Stimulated activated effector memory CD8-positive, alpha-beta T cell treated with anti-CD3 and anti-CD28 coated beads, Interleukin-12 subunit alpha, Interleukin-12 subunit beta, amount 100 ng/mL, for 72 hours (primary cell): Measurements from ENCODE around the gene KLK14.

Experiments
- ATAC-seq: fragments of 150-1000 bp; cut with Tn5 transposase; 2 replicates; pipeline ENCODE4 v1.10.0; 2021
- DNase-seq, 2 donors: peaks; one replicate each; pipeline ENCODE4 v3.0.0; 2021 to 2022; ENCODE audit warnings: low spot score in 2 of 2
- H3K27ac Mint-ChIP-seq: one replicate; pipeline ENCODE4 v1.8.0; 2022; ENCODE audit warnings: mild to moderate bottlenecking, mixed read lengths
- H3K36me3 Mint-ChIP-seq: one replicate; pipeline ENCODE4 v1.8.0; 2022; ENCODE audit warnings: mild to moderate bottlenecking, mixed read lengths
- H3K4me1 Mint-ChIP-seq: one replicate; pipeline ENCODE4 v1.8.0; 2022; ENCODE audit warnings: mixed read lengths
- H3K4me3 Mint-ChIP-seq: one replicate; pipeline ENCODE4 v1.8.0; 2022; ENCODE audit warnings: mild to moderate bottlenecking, mixed read lengths
- H3K9me3 Mint-ChIP-seq: one replicate; pipeline ENCODE4 v1.8.0; 2022; ENCODE audit warnings: mixed read lengths

Gene KLK14

DNA sequence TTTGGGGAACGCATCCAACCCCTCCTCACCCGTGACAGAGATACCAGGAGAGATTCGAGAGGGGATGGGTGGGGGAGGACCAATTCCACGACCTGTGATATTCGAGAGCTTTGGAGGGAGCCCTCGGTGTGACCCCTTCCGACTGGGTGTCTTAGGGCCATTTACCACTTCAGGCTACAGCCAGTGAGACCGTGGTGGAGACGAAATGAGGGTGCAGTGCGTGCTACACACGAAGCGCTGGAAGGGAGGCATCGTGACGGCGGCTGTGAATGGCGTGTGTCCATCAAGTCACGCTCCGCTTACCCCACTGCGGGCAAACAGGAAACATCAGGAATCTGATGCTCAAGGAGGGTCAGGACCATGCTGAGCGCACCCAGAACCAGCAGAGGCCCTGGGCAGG, 15.1 kb upstream of the KLK14 start:
- no peak for ATAC-seq
- peaks cover 45% of the 10 kb centered on the region for H3K36me3 Mint-ChIP-seq
- H3K27ac Mint-ChIP-seq: no peak overlapping the region
- no peak for DNase-seq
- H3K4me1 Mint-ChIP-seq: peaks cover 44% of the 10 kb centered on the region
- H3K4me3 Mint-ChIP-seq: no peak overlapping the region
- no peaks in the 10 kb centered on the region for H3K9me3 Mint-ChIP-seq

DNA sequence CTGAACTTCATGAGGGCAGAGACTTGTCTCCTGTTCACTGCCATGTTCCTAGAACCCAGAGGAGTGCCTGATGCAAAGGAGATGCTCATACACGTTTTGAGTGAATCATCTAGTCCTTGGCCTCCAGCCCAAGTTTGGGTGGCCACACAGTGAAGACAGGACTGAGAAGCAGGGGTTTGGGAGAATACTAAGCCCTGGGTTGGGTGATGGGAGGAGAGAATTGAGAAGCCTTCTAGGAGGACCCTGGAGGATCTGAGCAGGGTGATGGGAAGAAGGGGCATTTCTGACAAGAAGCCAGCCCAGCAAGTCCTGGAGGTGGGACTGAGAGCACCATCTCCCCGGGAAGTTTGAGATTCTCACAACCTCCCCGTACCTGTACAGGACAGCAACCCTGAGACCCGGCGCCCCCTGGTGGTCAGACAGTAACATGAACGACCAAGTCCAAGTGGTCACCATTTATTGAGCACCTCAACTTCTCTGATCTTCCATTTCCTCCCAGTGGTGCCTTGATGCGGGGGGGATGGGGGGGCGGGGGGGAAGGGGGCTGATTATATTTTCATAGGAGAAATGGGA, 14.6 kb upstream of the KLK14 start:
- DNase-seq (peak; percentile 68 to 82), ATAC-seq (peak; percentile 62)
- Mint-ChIP-seq H3K36me3 (peaks cover 39% of the 10 kb centered on the region), H3K4me3 (no peak overlapping the region), H3K4me1 (peaks cover 45% of the 10 kb centered on the region), H3K27ac (no peak overlapping the region), H3K9me3 (no peaks in the 10 kb centered on the region)

DNA sequence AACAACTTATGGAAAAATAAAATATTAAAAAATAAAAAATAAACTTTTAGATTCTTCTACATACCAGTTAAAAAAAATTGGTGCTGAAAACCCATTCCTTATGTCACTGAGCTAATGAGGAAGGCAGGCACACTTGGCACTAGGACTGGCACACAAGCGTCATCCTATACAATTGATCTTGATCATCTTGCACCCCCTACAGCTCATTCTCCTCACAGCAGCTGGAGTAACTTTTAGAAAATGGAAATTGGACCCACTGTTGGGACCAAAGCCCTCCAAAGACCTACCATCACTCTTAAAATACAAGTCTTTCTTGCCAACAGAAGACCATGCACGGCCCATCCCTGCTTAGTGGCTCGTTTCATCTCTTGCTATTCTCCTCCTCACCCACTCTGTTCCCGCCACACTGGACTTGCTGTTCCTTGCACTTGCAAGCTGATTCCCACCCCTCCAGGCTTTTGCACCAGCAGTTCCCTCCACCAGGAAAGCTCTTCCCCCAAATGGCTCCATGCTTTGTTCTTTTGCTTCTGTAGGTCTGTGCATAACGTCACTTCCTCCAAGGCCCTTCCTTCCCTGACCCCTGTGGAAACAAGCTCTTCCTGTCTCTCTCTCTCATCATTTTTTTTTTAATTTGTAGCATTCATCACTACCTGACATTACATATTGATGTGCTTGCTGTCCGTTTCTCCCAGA, 13.9 kb upstream of the KLK14 start:
- ATAC-seq (no peak), DNase-seq (no peak)
- H3K27ac Mint-ChIP-seq: no peak overlapping the region
- H3K36me3 Mint-ChIP-seq: peaks cover 34% of the 10 kb centered on the region
- peaks cover 46% of the 10 kb centered on the region for H3K4me1 Mint-ChIP-seq
- no peaks in the 10 kb centered on the region for H3K9me3 Mint-ChIP-seq
- H3K4me3 Mint-ChIP-seq: no peak overlapping the region

DNA sequence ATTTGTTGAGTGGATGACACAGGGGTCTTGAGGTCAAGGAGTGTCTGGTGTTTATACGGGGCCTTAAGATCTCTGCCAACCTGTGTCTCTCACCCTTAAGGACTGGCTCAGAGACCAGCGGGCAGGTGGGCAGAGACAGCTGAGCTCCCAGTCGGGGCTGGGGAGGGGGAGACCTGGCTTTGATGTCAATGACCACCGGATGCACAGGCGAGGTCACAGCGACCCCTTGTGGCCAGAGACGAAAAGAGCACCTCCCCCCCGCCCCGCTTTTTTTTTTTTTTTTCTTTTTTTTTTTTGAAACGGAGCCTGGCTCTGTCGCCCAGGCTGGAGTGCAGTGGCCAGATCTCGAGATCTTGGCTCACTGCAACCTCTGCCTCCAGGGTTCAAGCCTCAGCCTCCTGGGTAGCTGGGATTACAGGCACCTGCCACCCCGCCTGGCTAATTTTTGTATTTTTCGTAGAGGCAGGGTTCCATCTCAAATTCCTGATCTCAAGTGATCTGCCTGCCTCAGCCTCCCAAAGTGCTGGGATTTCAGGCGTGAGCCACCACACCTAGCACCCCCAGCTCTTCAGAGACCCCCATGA, 12.1 kb upstream of the KLK14 start:
- peaks cover 43% of the 10 kb centered on the region for H3K4me1 Mint-ChIP-seq
- no peaks in the 10 kb centered on the region for H3K9me3 Mint-ChIP-seq
- peak overlapping the region; percentile 13 for H3K27ac Mint-ChIP-seq
- no peak overlapping the region for H3K4me3 Mint-ChIP-seq
- peaks cover 21% of the 10 kb centered on the region for H3K36me3 Mint-ChIP-seq
- DNase-seq (no peak), ATAC-seq (no peak)

DNA sequence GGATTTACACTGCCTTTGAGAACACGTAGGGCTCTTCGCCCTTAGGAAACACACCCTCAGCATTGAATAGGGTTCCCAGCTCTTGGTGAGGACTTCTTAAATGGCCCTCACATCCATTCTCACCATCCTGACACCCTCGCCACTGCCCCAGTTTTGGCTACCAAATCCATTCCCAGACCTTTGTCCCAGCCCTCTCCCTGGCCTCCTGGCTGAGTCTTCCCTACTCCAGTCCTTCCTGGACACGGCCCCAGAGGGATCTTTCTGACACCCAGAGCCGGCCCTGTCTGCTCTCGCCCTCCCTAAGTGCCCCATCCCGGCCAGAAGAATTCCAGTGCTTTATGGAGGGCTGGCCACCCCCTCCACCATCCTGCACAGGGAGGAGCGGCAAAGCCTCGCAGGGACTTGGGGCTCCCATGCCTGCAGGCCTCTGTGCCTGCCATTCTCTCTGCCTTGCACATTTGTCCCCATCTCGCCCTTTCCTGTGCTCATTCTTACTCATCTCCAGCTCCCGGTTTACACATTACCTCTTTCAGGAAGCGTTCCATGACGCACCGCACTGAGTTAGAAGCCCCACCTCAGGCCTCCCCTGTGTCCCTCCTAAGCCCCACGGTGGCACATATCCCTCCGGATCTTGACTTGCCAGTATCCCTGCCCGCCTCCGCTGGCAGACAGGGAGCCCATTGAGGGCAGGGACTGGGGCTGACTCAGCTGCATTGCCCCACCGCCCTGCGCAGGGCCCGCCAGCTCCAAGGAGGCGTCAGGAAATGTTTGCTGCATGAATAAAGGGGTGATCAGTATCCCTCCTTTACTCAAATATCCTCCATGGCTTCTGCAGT, 11.0 kb upstream of the KLK14 start:
- Mint-ChIP-seq H3K4me3 (no peak overlapping the region), H3K9me3 (no peaks in the 10 kb centered on the region), H3K27ac (peak overlapping the region; percentile 13)

GRCh38 chr19:51093101-51093500, 10.4 kb upstream of the KLK14 start:
- DNase-seq: no peak
- Mint-ChIP-seq H3K4me3 (no peak overlapping the region), H3K27ac (peak overlapping the region; percentile 4)

More for the DNA sequence above, 11.0 kb upstream of the KLK14 start:
- DNase-seq (no peak), ATAC-seq (no peak)
- Mint-ChIP-seq H3K4me1 (peaks cover 34% of the 10 kb centered on the region), H3K36me3 (peaks cover 14% of the 10 kb centered on the region)

DNA sequence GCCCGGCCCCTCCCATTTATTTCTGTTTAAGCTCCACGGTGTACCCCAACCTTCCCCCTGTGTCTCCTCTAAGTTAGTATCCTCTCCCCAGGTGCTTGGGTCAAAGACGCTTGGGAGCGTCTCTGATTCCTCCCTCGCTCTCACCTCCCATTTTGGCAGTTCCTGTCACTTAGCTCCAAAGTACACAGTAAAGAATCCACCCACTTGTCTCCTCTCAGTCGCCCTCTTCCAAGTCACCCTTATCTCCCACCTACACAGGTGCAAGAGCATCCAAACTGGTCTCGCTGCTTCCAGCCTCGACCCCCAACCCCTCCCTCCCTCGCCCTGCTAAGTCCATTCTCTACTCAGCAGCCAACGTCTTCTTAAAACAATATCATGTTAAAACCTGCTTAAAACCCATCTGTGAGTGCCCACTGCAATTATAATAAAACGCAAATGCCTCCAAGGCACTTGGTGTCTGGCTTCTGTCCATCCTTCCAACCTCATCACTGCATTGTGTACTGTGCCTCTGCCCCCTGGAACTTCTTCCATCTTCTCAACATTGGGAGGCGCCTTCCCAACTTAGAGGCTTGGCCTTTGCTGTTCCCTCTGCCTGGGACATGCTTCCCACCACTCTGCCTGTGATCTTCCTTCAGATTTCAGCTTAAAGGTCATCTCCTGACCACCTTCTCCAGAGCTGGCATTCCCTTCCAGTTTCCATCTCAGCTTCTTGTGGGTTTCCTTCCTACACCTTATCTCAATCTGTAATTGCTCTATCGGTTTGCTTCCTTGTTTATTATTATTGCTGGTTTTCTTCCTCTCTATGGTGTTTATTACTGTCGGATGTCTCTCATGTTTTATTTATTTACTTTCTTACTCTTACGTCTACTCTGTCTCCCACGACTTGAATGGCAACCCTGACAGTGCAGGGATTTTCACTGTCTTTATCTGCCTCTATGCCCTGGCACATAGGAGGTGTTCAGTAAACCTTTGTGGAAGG, 9.5 kb upstream of the KLK14 start:
- Mint-ChIP-seq H3K4me3 (no peak overlapping the region), H3K36me3 (peaks cover 2% of the 10 kb centered on the region), H3K27ac (peak overlapping the region; percentile 4), H3K4me1 (peaks cover 26% of the 10 kb centered on the region), H3K9me3 (no peaks in the 10 kb centered on the region)
- DNase-seq (no peak), ATAC-seq (no peak)

More at GRCh38 chr19:51093101-51093500, 10.4 kb upstream of the KLK14 start:
- Mint-ChIP-seq H3K4me1 (peaks cover 34% of the 10 kb centered on the region), H3K9me3 (no peaks in the 10 kb centered on the region), H3K36me3 (peaks cover 11% of the 10 kb centered on the region)
- ATAC-seq: no peak

DNA sequence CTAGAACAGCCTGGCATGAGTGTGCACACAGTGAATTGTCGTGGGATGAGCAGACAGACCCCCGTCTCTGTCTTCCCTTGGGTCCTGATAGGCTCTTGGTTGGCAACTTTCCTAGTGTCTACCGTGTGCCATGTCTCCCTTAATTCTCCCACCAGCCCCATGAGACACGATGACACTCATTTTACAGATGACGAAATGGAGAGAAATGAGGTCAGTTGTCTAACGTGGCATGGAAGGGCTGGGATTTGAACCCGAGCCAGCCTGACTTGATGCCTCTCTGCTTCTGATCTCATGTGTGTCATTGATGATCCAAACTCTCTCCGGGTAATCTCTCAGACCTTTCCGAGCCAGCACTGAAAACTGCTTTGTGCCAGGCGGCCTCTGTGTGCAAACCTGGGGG, 8.4 kb upstream of the KLK14 start:
- DNase-seq (no peak), ATAC-seq (no peak)
- Mint-ChIP-seq H3K9me3 (no peaks in the 10 kb centered on the region), H3K36me3 (no peaks in the 10 kb centered on the region), H3K4me1 (peaks cover 19% of the 10 kb centered on the region), H3K4me3 (no peak overlapping the region), H3K27ac (no peak overlapping the region)

- Mint-ChIP-seq H3K9me3 (no peaks in the 10 kb centered on the region), H3K4me1 (peaks cover 19% of the 10 kb centered on the region), H3K4me3 (no peak overlapping the region), H3K27ac (no peak overlapping the region), H3K36me3 (no peaks in the 10 kb centered on the region)
- DNase-seq: no peak
- ATAC-seq: no peak
Observed at GRCh38 chr19:51090471-51090870, 7.8 kb upstream of the KLK14 start.

GRCh38 chr19:51089786-51090185, 7.1 kb upstream of the KLK14 start:
- Mint-ChIP-seq H3K4me3 (no peak overlapping the region), H3K27ac (no peak overlapping the region), H3K4me1 (peaks cover 19% of the 10 kb centered on the region), H3K36me3 (no peaks in the 10 kb centered on the region), H3K9me3 (no peaks in the 10 kb centered on the region)
- DNase-seq: no peak
- no peak for ATAC-seq

DNA sequence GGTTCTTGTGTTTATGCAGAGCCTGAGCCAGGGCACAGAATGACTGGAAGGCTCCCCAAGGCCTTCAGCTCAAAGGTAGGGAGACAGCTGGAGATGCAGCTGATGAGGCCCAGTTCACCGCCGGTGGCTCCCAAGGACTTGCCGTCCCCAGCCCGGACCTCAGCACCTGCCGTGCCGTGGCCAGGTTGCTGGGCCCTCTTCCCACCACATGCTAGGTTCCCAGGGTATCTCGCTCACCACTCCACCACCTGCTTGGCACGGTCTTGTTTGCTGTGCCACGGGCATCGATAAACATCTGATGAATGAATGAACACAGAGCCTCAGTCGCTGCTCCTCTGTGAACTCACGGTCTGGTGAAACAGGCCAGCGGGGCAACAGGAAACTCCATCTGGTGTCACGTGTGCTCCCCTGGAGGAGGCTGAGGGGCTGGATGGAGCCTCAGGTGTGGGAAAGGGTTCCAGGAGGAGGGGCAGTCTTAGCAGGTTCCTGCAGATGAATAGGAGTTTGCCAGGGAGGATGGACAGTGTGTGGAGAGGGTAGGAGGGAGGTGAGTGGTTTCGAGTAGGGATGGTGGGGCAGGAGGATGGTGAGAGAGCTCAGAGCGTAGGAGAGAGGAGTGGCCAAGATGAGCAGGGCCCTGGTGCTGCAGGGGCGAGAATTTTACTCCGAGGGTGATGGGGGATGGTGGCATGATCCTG, 3.6 kb upstream of the KLK14 start:
- peak overlapping the region; percentile 48 for H3K27ac Mint-ChIP-seq
- H3K9me3 Mint-ChIP-seq: no peaks in the 10 kb centered on the region
- H3K4me1 Mint-ChIP-seq: peaks cover 12% of the 10 kb centered on the region
- no peaks in the 10 kb centered on the region for H3K36me3 Mint-ChIP-seq
- peak; percentile 21 for ATAC-seq
- no peak overlapping the region for H3K4me3 Mint-ChIP-seq
- no peak for DNase-seq

- Mint-ChIP-seq H3K27ac (no peak overlapping the region), H3K9me3 (no peaks in the 10 kb centered on the region), H3K4me3 (no peak overlapping the region), H3K36me3 (no peaks in the 10 kb centered on the region), H3K4me1 (peaks cover 12% of the 10 kb centered on the region)
- DNase-seq (no peak), ATAC-seq (no peak)
Observed at GRCh38 chr19:51084505-51084904, 1.8 kb upstream of the KLK14 start.

- Mint-ChIP-seq H3K4me3 (no peak overlapping the region), H3K27ac (no peak overlapping the region)
- no peak for DNase-seq
Observed at GRCh38 chr19:51083783-51084182, 1.1 kb upstream of the KLK14 start.

GRCh38 chr19:51083181-51083580, 494 bp upstream of the KLK14 start:
- no peaks in the 10 kb centered on the region for H3K9me3 Mint-ChIP-seq
- no peak for DNase-seq
- no peak overlapping the region for H3K4me3 Mint-ChIP-seq
- no peak overlapping the region for H3K27ac Mint-ChIP-seq
- ATAC-seq: no peak
- no peaks in the 10 kb centered on the region for H3K36me3 Mint-ChIP-seq
- H3K4me1 Mint-ChIP-seq: peaks cover 12% of the 10 kb centered on the region

More at GRCh38 chr19:51083783-51084182, 1.1 kb upstream of the KLK14 start:
- peaks cover 12% of the 10 kb centered on the region for H3K4me1 Mint-ChIP-seq
- no peaks in the 10 kb centered on the region for H3K9me3 Mint-ChIP-seq
- ATAC-seq: no peak
- H3K36me3 Mint-ChIP-seq: no peaks in the 10 kb centered on the region
